HepG2 (cell line): ENCODE data around the gene EYA2. TPM values are rescaled to one million over a fixed set of nuclear protein-coding genes. Genes with fewer than 3 reads are reported as not detected.

ENCODE experiments used
- AHR ChIP-seq: IDR thresholded peaks from 2 replicates; pipeline ENCODE4 v1.6.1; 2018; ENCODE audit warnings: missing genetic modification reagents, missing compliant biosample characterization
- ARHGAP35 ChIP-seq: sonication (generic); formaldehyde crosslinking; IDR thresholded peaks from 2 replicates; pipeline ENCODE4 v1.9.0; 2022; ENCODE audit warnings: mild to moderate bottlenecking, inconsistent platforms, moderate library complexity, missing genetic modification reagents, borderline replicate concordance
- FOXO1 ChIP-seq: sonication (generic); formaldehyde crosslinking; IDR thresholded peaks from 2 replicates; pipeline ENCODE4 v1.4.0; 2020; ENCODE audit warnings: missing genetic modification reagents
- HES4 ChIP-seq: sonication (generic); formaldehyde crosslinking; IDR thresholded peaks from 2 replicates; pipeline ENCODE4 v1.9.0; 2021; ENCODE audit warnings: mild to moderate bottlenecking, missing genetic modification reagents, borderline replicate concordance
- KLF6 ChIP-seq: IDR thresholded peaks from 2 replicates; pipeline ENCODE4 v1.8.0; 2016; ENCODE audit warnings: missing biosample characterization, missing genetic modification reagents
- MAF1 ChIP-seq: sonication (generic); formaldehyde crosslinking; IDR thresholded peaks from 2 replicates; pipeline ENCODE4 v1.5.0; 2020; ENCODE audit warnings: missing genetic modification reagents, borderline replicate concordance
- MATR3 ChIP-seq: sonication (generic); formaldehyde crosslinking; IDR thresholded peaks from 2 replicates; pipeline ENCODE4 v1.4.0; 2020; ENCODE audit warnings: missing genetic modification reagents
- MIER3 ChIP-seq: IDR thresholded peaks from 2 replicates; pipeline ENCODE4 v1.6.1; 2016; ENCODE audit warnings: missing compliant biosample characterization, borderline replicate concordance
- ZNF234 ChIP-seq: sonication (generic); formaldehyde crosslinking; conservative IDR thresholded peaks from 2 replicates; pipeline ENCODE4 v1.5.1; 2020; ENCODE audit warnings: mild to moderate bottlenecking, missing genetic modification reagents
- ZNF562 ChIP-seq: sonication (generic); formaldehyde crosslinking; IDR thresholded peaks from 2 replicates; pipeline ENCODE4 v1.8.0; 2022; ENCODE audit warnings: missing genetic modification reagents, borderline replicate concordance
- ZNF644 ChIP-seq: IDR thresholded peaks from 2 replicates; pipeline ENCODE4 v1.6.1; 2016; ENCODE audit warnings: low read depth
- polyA plus RNA-seq, 8 experiments: library from polyadenylated mRNA; depleted of rRNA in 3 of 8; stranded (reverse) in 7 of 8; unstranded in 1 of 8; fragments of >200 nt; fragmentation: Illumina TruSeq in 4 of 8; extraction: Trizol in 4 of 8; gene quantifications; 2 replicates each; pipeline versions ENCODE4 v1.2.1 to v1.2.3, GENCODE V29; 2011 to 2016; ENCODE audit warnings: low read depth in 4 of 8, missing spikeins in 1 of 8, mixed read lengths in 1 of 8; ENCODE audit not compliant: insufficient read depth in 1 of 8
- total RNA-seq, 5 experiments: library from RNA; depleted of rRNA; stranded (reverse); fragments of >200 nt; fragmentation: Illumina TruSeq; extraction: Trizol; gene quantifications; 2 replicates each; pipeline ENCODE4 v1.2.3, GENCODE V29; 2016; ENCODE audit warnings: low read depth in 1 of 5
- TF ChIP-seq, protein P1 (sequence below): sonication (generic); formaldehyde crosslinking; IDR thresholded peaks from one replicate; pipeline ENCODE4 v1.5.1; 2020; ENCODE audit warnings: mild to moderate bottlenecking, missing genetic modification reagents; ENCODE audit errors: not compliant biosample characterization
- TF ChIP-seq, protein P2 (sequence below): sonication (generic); formaldehyde crosslinking; IDR thresholded peaks from 2 replicates; pipeline ENCODE4 v1.8.0; 2022; ENCODE audit warnings: missing genetic modification reagents, mild to moderate bottlenecking, inconsistent platforms, borderline replicate concordance

Gene EYA2
- total and polyA plus RNA-seq, 2 of the 13 experiments (the other 11 are each of a cell fraction or from before 2014, with no cell fraction given): not detected

DNA sequence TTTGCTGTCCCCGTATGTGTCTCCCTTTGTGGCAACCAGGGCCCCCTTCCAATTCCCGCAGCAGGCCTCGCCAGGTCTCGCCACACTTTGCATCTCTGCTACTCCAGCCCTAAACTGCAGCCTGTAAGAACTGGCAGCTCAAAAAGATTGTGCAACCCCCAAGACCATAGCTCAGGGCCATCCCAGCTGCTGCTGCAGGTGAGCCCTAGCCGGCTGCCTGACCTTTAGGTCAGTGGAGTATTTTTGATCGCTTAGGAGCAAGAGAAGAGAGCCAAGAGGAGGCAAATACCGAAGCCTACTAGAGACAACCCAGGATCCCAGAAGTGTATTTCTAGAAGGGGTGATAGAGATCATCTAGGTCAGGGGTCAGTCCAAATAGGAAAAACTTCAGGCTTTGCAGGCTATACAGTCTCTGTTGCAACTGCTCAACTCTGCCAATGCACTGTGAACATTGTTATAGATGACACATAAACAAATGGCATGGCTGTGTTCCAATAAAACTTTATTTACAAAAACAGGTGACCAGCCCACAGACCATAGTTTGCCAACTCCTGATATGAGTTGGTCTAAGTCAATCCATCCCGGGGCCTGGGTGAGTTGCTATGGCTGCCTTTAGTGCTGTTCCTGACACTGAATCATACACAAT, 138.4 kb downstream of the EYA2 start (continued):
- TF ChIP-seq, protein P1, sequence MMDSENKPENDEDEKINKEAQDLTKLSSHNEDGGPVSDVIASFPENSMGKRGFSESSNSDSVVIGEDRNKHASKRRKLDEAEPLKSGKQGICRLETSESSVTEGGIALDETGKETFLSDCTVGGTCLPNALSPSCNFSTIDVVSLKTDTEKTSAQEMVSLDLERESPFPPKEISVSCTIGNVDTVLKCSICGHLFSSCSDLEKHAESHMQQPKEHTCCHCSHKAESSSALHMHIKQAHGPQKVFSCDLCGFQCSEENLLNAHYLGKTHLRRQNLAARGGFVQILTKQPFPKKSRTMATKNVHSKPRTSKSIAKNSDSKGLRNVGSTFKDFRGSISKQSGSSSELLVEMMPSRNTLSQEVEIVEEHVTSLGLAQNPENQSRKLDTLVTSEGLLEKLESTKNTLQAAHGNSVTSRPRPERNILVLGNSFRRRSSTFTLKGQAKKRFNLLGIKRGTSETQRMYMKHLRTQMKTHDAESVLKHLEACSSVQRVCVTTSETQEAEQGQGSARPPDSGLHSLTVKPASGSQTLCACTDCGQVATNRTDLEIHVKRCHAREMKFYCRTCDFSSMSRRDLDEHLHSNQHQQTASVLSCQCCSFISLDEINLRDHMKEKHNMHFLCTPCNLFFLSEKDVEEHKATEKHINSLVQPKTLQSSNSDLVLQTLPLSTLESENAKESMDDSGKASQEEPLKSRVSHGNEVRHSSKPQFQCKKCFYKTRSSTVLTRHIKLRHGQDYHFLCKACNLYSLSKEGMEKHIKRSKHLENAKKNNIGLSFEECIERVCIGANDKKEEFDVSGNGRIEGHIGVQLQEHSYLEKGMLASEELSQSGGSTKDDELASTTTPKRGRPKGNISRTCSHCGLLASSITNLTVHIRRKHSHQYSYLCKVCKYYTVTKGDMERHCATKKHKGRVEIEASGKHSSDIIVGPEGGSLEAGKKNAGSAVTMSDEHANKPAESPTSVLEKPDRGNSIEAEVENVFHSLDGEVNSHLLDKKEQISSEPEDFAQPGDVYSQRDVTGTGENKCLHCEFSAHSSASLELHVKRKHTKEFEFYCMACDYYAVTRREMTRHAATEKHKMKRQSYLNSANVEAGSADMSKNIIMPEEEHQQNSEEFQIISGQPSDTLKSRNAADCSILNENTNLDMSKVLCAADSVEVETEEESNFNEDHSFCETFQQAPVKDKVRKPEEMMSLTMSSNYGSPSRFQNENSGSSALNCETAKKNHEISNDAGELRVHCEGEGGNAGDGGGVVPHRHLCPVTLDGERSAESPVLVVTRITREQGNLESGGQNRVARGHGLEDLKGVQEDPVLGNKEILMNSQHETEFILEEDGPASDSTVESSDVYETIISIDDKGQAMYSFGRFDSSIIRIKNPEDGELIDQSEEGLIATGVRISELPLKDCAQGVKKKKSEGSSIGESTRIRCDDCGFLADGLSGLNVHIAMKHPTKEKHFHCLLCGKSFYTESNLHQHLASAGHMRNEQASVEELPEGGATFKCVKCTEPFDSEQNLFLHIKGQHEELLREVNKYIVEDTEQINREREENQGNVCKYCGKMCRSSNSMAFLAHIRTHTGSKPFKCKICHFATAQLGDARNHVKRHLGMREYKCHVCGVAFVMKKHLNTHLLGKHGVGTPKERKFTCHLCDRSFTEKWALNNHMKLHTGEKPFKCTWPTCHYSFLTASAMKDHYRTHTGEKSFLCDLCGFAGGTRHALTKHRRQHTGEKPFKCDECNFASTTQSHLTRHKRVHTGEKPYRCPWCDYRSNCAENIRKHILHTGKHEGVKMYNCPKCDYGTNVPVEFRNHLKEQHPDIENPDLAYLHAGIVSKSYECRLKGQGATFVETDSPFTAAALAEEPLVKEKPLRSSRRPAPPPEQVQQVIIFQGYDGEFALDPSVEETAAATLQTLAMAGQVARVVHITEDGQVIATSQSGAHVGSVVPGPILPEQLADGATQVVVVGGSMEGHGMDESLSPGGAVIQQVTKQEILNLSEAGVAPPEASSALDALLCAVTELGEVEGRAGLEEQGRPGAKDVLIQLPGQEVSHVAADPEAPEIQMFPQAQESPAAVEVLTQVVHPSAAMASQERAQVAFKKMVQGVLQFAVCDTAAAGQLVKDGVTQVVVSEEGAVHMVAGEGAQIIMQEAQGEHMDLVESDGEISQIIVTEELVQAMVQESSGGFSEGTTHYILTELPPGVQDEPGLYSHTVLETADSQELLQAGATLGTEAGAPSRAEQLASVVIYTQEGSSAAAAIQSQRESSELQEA (CRISPR knock-in tag): no peak
- TF ChIP-seq ZNF234 (CRISPR knock-in tag) (no peak), ZNF562 (CRISPR knock-in tag) (no peak), AHR (CRISPR knock-in tag) (no peak), MATR3 (CRISPR knock-in tag) (no peak), HES4 (CRISPR knock-in tag) (0 out of 2 replicates have a peak, but pooled peaks have one; percentile 58), FOXO1 (CRISPR knock-in tag) (peak; percentile 47; the same call in 1 of the 2 replicates), ARHGAP35 (CRISPR knock-in tag) (no peak), MAF1 (CRISPR knock-in tag) (no peak), ZNF644 (CRISPR knock-in tag) (peak; percentile 80), MIER3 (CRISPR knock-in tag) (no peak), KLF6 (CRISPR knock-in tag) (no peak)
- TF ChIP-seq, protein P2, sequence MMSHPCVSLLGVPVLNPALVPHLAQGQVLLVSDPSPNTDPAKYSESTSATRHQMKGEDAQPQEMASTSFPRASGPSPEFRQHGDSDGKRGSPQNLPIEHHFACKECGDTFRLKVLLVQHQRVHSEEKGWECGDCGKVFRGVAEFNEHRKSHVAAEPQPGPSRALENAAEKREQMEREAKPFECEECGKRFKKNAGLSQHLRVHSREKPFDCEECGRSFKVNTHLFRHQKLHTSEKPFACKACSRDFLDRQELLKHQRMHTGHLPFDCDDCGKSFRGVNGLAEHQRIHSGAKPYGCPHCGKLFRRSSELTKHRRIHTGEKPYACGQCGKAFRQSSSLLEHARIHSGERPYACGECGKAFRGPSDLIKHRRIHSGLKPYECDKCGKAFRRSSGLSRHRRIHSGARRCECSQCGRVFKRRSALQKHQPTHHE (CRISPR knock-in tag): no peak
